SU-DHL-6 (cell line): Measurements from ENCODE around the gene AMN1.

Experiments used
- CTCF ChIP-seq: fragments of 200-600 bp; sonication (generic); IDR thresholded peaks from one replicate; pipeline ENCODE4 v1.5.1; 2017; ENCODE audit warnings: antibody characterized with exemption, mild to moderate bottlenecking, low read length, moderate library complexity; ENCODE audit not compliant: insufficient read depth, poor library complexity, severe bottlenecking
- EZH2phosphoT487 ChIP-seq: fragments of 200-600 bp; sonication (generic), shearing (Covaris generic); conservative IDR thresholded peaks from 2 replicates; pipeline ENCODE4 v1.6.1; 2018; ENCODE audit warnings: mild to moderate bottlenecking, antibody characterized with exemption, low read length, moderate library complexity, mixed read lengths

DNA sequence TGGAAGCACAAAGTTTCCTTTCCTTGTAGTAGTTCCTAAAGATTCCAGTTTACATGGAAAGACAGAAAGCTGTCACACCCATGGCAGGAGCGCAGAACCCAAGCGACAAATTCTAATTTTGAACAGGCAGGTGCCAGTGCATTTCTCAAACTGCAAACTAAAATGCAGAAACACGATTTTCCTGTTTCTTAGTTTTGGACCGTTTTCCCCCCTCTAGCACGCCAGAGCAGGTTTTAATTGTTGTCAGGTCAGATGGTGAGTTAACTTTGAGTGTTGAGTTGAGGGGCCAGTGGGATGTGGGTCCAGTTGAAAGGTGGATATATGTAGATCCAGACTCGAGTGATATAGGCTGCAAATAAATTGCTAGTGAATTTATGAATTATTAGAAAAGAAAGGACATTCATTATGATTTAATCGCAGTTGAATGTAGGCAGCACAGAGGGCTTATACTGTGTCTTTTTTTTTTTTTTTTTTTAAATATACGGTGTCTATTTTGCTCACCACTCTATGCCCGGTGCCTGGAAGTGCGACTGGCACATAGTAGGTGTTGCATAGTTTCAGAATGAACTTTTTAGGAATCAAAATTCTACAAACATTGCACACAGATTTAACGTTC lies 70.2 kb downstream of the AMN1 start:
- TF ChIP-seq EZH2phosphoT487 (no peak), CTCF (no peak)
